RWPE1 (cell line): Measurements from ENCODE around the gene BCL2L2.

ENCODE experiments used
- CTCF ChIA-PET: fragments of 350-600 bp; sonication (Branson Sonifier 250); formaldehyde crosslinking; extraction: SDS; loops from one replicate; lab custom pipeline; 2021; lab: Yijun Ruan, JAX
- POLR2A ChIA-PET: fragments of 400-600 bp; formaldehyde crosslinking; extraction: SDS; loops from one replicate; lab custom pipeline; 2020; ENCODE audit warnings: antibody characterized with exemption; ENCODE audit not compliant: low non-redundant PET; lab: Yijun Ruan, JAX
- DNase-seq: peaks from one replicate; pipeline ENCODE4 v3.0.0; 2012; ENCODE audit warnings: low spot score
- H3K27ac ChIP-seq: fragments of 450-650 bp; 2 replicates; pipeline ENCODE4 v1.5.1; 2017
- CTCF ChIP-seq: fragments of 450-650 bp; conservative IDR thresholded peaks from 2 replicates; pipeline ENCODE4 v1.5.1; 2017; ENCODE audit warnings: low read depth, mild to moderate bottlenecking

BCL2L2 gene

GRCh38 chr14:23299986-23300686 lies 6.5 kb upstream of the BCL2L2 start:
- DNase-seq = no peak
- H3K27ac ChIP-seq = peak overlapping the region; percentile 96
- TF ChIP-seq CTCF = no peak
- ChIA-PET CTCF (interaction anchor here (0.5 to 1.3 kb wide), 8 partner anchors 12 to 294 kb away, joined by 3 to 9 read pairs (median 6); no protein-coding TSS in a partner anchor), POLR2A (interaction anchor here (0.5 to 1.0 kb wide), 2 partner anchors 13 to 15 kb away, joined by 3 read pairs; no protein-coding TSS in a partner anchor)

GRCh38 chr14:23300687-23301223 lies 5.9 kb upstream of the BCL2L2 start:
- no peak for TF ChIP-seq CTCF
- no peak for DNase-seq
- POLR2A ChIA-PET = interaction anchor here (0.5 to 1.0 kb wide), 2 partner anchors 14 to 15 kb away, joined by 3 read pairs; no protein-coding TSS in a partner anchor
- CTCF ChIA-PET = interaction anchor here (0.5 to 1.3 kb wide), 8 partner anchors 8 to 293 kb away, joined by 3 to 7 read pairs (median 4); no protein-coding TSS in a partner anchor
- peak overlapping the region; percentile 96 for H3K27ac ChIP-seq

- ChIA-PET POLR2A (interaction anchor here (1.2 to 1.7 kb wide), 2 partner anchors 16 to 20 kb away, joined by 3 to 9 read pairs; partner anchors contain the start of genes HOMEZ and PABPN1), CTCF (interaction anchor here (0.6 to 1.3 kb wide), 6 partner anchors 9 to 64 kb away, joined by 3 to 7 read pairs (median 4); no protein-coding TSS in a partner anchor)
- peak; percentile 93 for TF ChIP-seq CTCF
- peak; percentile 99 for DNase-seq
- peak overlapping the region; percentile 96 for H3K27ac ChIP-seq
Measured at GRCh38 chr14:23301288-23301968, 5.2 kb upstream of the BCL2L2 start.

- peak overlapping the region; percentile 96 for H3K27ac ChIP-seq
- CTCF ChIA-PET = interaction anchor here (1.2 to 1.5 kb wide), 2 partner anchors 19 to 31 kb away, joined by 3 read pairs; partner anchors contain the start of gene PABPN1
- TF ChIP-seq CTCF = no peak
- DNase-seq = no peak
- POLR2A ChIA-PET = interaction anchor here (1.2 to 1.7 kb wide), 2 partner anchors 16 to 20 kb away, joined by 3 to 9 read pairs; partner anchors contain the start of genes HOMEZ and PABPN1
Measured at GRCh38 chr14:23301969-23302289, 4.7 kb upstream of the BCL2L2 start.

- CTCF ChIA-PET = interaction anchor here (0.5 to 1.5 kb wide), 2 partner anchors 18 to 180 kb away, joined by 3 to 4 read pairs; partner anchors contain the start of gene PABPN1
- TF ChIP-seq CTCF = no peak
- peak within 1 kb of the TSS; percentile 96 for H3K27ac ChIP-seq
- peak; percentile 44 for DNase-seq
- POLR2A ChIA-PET = interaction anchor here (1.2 to 1.7 kb wide), 2 partner anchors 17 to 19 kb away, joined by 3 to 9 read pairs; partner anchors contain the start of genes HOMEZ and PABPN1
Measured at GRCh38 chr14:23302290-23303225, 4.1 kb upstream of the BCL2L2 start, which contains the start of gene PPP1R3E. Gene PPP1R3E, minus strand, starts transcription at chr14:23302859. Its CDS starts 283 bp downstream, at chr14:23302576.
